Osteocyte (in vitro differentiated cells): ENCODE data around the gene TYW5. TPM values are rescaled to one million over a fixed set of nuclear protein-coding genes. Genes with fewer than 3 reads are reported as not detected.

Experiments
- DNase-seq: peaks from one replicate; pipeline ENCODE4 v3.0.0; 2021; ENCODE audit warnings: mixed read lengths; ENCODE audit not compliant: unreplicated experiment; ENCODE audit errors: extremely low spot score
- H3K27ac Mint-ChIP-seq: one replicate; pipeline ENCODE4 v1.8.0; 2021; ENCODE audit warnings: mild to moderate bottlenecking, mixed read lengths; ENCODE audit not compliant: unreplicated experiment
- H3K27me3 Mint-ChIP-seq: one replicate; pipeline ENCODE4 v1.8.0; 2021; ENCODE audit warnings: mixed read lengths; ENCODE audit not compliant: unreplicated experiment
- H3K36me3 Mint-ChIP-seq: one replicate; pipeline ENCODE4 v1.8.0; 2021; ENCODE audit warnings: mixed read lengths; ENCODE audit not compliant: unreplicated experiment
- H3K4me1 Mint-ChIP-seq: one replicate; pipeline ENCODE4 v1.8.0; 2021; ENCODE audit warnings: mixed read lengths; ENCODE audit not compliant: unreplicated experiment
- H3K4me3 Mint-ChIP-seq: one replicate; pipeline ENCODE4 v1.8.0; 2021; ENCODE audit warnings: mild to moderate bottlenecking, moderate library complexity, mixed read lengths; ENCODE audit not compliant: unreplicated experiment
- H3K9me3 Mint-ChIP-seq: one replicate; pipeline ENCODE4 v1.8.0; 2021; ENCODE audit warnings: mixed read lengths; ENCODE audit not compliant: unreplicated experiment
- CTCF ChIP-seq: fragments of 200-600 bp; sonication (generic); IDR thresholded peaks from 2 replicates; pipeline ENCODE4 v1.5.0; 2021; ENCODE audit warnings: antibody characterized with exemption, mild to moderate bottlenecking, moderate library complexity
- total RNA-seq: library from RNA; stranded (reverse); gene quantifications from 2 replicates; pipeline ENCODE4 v1.2.1, GENCODE V29; 2021

Gene TYW5
- total RNA-seq, 1 donor from 2014 or later: 7.9 TPM

- H3K9me3 Mint-ChIP-seq: no peaks in the 10 kb centered on the region
- H3K4me1 Mint-ChIP-seq: no peaks in the 10 kb centered on the region
- no peak overlapping the region for H3K4me3 Mint-ChIP-seq
- no peak overlapping the region for H3K27ac Mint-ChIP-seq
- H3K36me3 Mint-ChIP-seq: no peaks in the 10 kb centered on the region
- no peak for TF ChIP-seq CTCF
- peaks cover 4% of the 10 kb centered on the region for H3K27me3 Mint-ChIP-seq
- DNase-seq: no peak
Observed at GRCh38 chr2:199902486-199903110, 52.7 kb downstream of the TYW5 start.

DNA sequence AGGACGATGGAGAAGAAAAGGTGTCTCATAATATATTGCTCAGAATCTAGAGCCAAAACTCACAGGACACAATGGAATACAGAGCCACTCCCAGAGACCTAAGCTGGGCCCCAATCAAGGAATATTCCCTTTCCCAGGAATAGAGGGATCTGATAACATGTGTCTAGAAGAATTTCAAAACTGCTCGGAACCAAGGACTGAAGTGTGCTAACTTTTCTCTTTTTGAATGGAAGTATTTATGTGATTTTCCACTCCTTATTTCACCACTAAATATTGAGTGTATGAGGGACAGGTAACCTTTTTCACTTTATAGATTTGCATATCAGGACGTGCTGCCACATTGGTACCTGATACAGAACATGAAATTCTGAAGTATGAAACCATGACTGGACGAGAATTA lies 53.3 kb downstream of the TYW5 start:
- no peak overlapping the region for H3K27ac Mint-ChIP-seq
- H3K27me3 Mint-ChIP-seq: peaks cover 4% of the 10 kb centered on the region
- TF ChIP-seq CTCF: no peak

GRCh38 chr2:199896617-199897016 lies 58.7 kb downstream of the TYW5 start:
- DNase-seq: no peak
- no peak overlapping the region for H3K4me3 Mint-ChIP-seq
- no peaks in the 10 kb centered on the region for H3K36me3 Mint-ChIP-seq
- no peak for TF ChIP-seq CTCF
- no peaks in the 10 kb centered on the region for H3K9me3 Mint-ChIP-seq
- H3K27me3 Mint-ChIP-seq: peaks cover 20% of the 10 kb centered on the region
- no peak overlapping the region for H3K27ac Mint-ChIP-seq
- H3K4me1 Mint-ChIP-seq: no peaks in the 10 kb centered on the region

More for the DNA sequence above, 53.3 kb downstream of the TYW5 start:
- no peak for DNase-seq
- Mint-ChIP-seq H3K9me3 (no peaks in the 10 kb centered on the region), H3K36me3 (no peaks in the 10 kb centered on the region), H3K4me3 (no peak overlapping the region), H3K4me1 (no peaks in the 10 kb centered on the region)

- no peak for DNase-seq
- peaks cover 27% of the 10 kb centered on the region for H3K27me3 Mint-ChIP-seq
- no peaks in the 10 kb centered on the region for H3K36me3 Mint-ChIP-seq
- no peak for TF ChIP-seq CTCF
- no peaks in the 10 kb centered on the region for H3K4me1 Mint-ChIP-seq
- no peaks in the 10 kb centered on the region for H3K9me3 Mint-ChIP-seq
- H3K27ac Mint-ChIP-seq: no peak overlapping the region
- no peak overlapping the region for H3K4me3 Mint-ChIP-seq
Observed at GRCh38 chr2:199895406-199895805, 59.9 kb downstream of the TYW5 start.

DNA sequence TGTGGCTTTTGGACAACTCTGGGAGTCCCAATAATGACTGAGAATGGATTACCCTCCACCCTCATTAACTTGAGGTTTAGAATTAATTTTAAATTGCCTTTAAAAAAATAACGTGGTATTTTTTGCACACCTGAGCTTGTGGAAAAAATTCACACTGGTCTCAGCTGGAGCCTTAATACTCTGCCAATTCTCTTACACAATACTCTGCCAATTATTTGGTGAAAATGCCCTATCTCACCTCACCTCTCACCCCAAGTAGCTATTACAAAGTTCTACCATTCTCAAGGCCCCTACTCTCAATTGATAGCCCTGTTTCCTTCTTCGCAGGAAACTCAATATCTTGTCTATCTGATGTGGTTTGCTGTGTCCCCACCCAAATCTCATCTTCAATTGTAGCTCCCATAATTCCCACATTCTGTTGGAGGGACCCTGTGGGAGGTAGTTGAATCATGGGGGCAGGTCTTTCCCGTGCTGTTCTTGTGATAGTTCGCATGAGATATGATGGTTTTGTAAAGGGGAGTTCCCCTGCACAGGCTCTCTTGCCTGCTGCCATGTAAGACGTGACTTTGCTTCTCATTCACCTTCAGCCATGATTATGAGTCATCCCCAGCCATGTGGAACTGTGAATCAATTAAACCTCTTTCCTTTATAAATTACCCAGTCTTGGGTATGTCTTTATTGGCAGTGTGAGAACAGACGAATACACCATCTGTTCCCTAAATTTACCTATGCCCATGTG lies 71.6 kb downstream of the TYW5 start:
- no peak overlapping the region for H3K4me3 Mint-ChIP-seq
- DNase-seq: no peak
- H3K27ac Mint-ChIP-seq: no peak overlapping the region
- H3K9me3 Mint-ChIP-seq: no peaks in the 10 kb centered on the region
- TF ChIP-seq CTCF: no peak
- H3K27me3 Mint-ChIP-seq: peaks cover 10% of the 10 kb centered on the region
- no peaks in the 10 kb centered on the region for H3K36me3 Mint-ChIP-seq
- peaks cover 2% of the 10 kb centered on the region for H3K4me1 Mint-ChIP-seq
